ENCODE results near the gene PVRIG.
"Not testable (repeated sequence)": the region's sequence is repeated elsewhere in the genome, so short reads cannot be mapped to it uniquely, and the experiment has no call there.

- not testable (repeated sequence) for TF ChIP-seq EZH2 (IDR thresholded peaks at IDR 0.05; ENCODE audit: low read depth, low read length, severe bottlenecking); GTF2F1 (IDR thresholded peaks at IDR 0.05; ENCODE audit: borderline replicate concordance, low read depth, low read length); POLR2A (IDR thresholded peaks at IDR 0.05; ENCODE audit: control extremely low read depth in 1 of 2, low read depth in 2 of 2, low read length in 2 of 2); JUN (IDR thresholded peaks at IDR 0.05; ENCODE audit: low read depth, low read length)
- TF ChIP-seq, protein P1, sequence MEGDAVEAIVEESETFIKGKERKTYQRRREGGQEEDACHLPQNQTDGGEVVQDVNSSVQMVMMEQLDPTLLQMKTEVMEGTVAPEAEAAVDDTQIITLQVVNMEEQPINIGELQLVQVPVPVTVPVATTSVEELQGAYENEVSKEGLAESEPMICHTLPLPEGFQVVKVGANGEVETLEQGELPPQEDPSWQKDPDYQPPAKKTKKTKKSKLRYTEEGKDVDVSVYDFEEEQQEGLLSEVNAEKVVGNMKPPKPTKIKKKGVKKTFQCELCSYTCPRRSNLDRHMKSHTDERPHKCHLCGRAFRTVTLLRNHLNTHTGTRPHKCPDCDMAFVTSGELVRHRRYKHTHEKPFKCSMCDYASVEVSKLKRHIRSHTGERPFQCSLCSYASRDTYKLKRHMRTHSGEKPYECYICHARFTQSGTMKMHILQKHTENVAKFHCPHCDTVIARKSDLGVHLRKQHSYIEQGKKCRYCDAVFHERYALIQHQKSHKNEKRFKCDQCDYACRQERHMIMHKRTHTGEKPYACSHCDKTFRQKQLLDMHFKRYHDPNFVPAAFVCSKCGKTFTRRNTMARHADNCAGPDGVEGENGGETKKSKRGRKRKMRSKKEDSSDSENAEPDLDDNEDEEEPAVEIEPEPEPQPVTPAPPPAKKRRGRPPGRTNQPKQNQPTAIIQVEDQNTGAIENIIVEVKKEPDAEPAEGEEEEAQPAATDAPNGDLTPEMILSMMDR (IDR thresholded peaks at IDR 0.05; ENCODE audit: control extremely low read depth in 1 of 3, insufficient read depth in 1 of 3, low read depth in 1 of 3, low read length in 3 of 3) = not testable (repeated sequence)
Measured at GRCh38 chr7:100262896-100263295, 43.1 kb downstream of the PVRIG start.
